Measurements from ENCODE around the gene CLN3. TPM values are rescaled to one million over a fixed set of nuclear protein-coding genes. Genes with fewer than 3 reads are reported as not detected.
A peak's percentile ranks its signal among the peaks of the same experiment; 100 is the strongest.
"Not testable (repeated sequence)": the region's sequence is repeated elsewhere in the genome, so short reads cannot be mapped to it uniquely, and the experiment has no call there.

The CLN3 gene
- total RNA-seq, 4 donors from 2014 or later, result 32.2 to 52.7 (median 43.6) TPM

DNA sequence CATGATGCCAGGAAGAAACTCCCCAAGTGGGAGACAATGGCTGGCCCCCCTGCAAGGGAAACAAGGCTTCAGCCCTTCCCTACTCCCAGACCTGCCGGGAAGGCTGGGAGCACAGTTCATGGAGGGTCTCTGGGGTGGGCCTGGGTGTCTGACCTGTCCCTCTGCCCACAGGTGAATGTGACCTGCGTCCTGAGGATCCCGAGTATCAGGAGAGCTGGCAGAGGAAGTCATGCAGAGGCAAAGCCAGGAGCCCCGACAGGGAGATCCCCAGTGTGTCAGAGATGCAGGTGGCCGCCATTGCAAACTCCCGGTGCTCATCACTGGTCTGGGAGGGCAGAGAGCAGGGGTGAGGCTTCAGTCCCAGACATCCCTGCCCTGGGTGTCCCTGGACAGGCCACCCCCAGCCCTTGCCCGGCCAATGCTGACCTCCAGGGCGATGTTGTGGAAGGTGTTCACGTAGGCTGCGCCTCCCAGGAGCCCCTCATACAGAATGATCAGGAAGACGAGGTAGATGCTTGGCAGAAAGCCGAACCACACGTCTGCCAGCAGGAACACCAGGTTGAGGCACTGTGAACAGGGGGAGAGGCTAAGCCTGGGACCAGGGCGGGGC, 14.5 kb downstream of the CLN3 start:
- TF ChIP-seq, protein P1, sequence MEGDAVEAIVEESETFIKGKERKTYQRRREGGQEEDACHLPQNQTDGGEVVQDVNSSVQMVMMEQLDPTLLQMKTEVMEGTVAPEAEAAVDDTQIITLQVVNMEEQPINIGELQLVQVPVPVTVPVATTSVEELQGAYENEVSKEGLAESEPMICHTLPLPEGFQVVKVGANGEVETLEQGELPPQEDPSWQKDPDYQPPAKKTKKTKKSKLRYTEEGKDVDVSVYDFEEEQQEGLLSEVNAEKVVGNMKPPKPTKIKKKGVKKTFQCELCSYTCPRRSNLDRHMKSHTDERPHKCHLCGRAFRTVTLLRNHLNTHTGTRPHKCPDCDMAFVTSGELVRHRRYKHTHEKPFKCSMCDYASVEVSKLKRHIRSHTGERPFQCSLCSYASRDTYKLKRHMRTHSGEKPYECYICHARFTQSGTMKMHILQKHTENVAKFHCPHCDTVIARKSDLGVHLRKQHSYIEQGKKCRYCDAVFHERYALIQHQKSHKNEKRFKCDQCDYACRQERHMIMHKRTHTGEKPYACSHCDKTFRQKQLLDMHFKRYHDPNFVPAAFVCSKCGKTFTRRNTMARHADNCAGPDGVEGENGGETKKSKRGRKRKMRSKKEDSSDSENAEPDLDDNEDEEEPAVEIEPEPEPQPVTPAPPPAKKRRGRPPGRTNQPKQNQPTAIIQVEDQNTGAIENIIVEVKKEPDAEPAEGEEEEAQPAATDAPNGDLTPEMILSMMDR (IDR thresholded peaks at IDR 0.05), result no peak
- no peak for TF ChIP-seq POLR2A (IDR thresholded peaks at IDR 0.05)
- WGBS, 2 donors, result 85 to 91% methylated on average over 11 to 13 of the region's 14 CpGs
- intact Hi-C loops (cut with DNase I; ENCODE audit: low total_unique reads), result no loop called here
- DNase-seq (ENCODE audit: low spot score in 2 of 2), result no peak
- no peak overlapping the region for H3K4me3 ChIP-seq (ENCODE audit: low read depth, poor library complexity, severe bottlenecking)

DNA sequence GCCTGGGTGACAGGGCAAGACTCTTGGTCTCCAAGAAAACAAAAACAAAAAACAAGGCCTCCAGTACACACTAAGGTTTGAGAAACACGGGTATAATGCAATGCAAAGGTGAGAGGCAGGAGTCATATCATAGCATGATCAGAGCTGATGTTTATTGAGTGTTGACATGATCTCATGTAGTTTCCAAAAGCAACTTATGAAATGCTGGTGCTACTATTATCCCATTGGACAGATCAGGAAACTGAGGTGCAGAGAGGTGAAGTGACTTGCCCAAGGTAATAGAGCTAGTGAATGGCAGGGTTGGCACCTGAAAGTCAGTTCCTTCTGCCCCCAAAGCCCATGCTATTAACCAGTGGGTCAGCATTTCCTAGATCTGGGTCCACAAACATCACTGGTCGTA, 16.7 kb downstream of the CLN3 start:
- TF ChIP-seq, protein P1 (IDR thresholded peaks at IDR 0.05), result no peak
- TF ChIP-seq POLR2A (IDR thresholded peaks at IDR 0.05), result no peak
- DNase-seq (ENCODE audit: low spot score in 2 of 2), result peak in 1 of 2 donors; percentile 3
- 88 to 90% methylated on average over 2 of the region's 2 CpGs for whole genome bisulfite sequencing, 2 donors
- intact Hi-C loops (cut with DNase I; ENCODE audit: low total_unique reads), result no loop called here
- H3K4me3 ChIP-seq (ENCODE audit: low read depth, poor library complexity, severe bottlenecking), result no peak overlapping the region

DNA sequence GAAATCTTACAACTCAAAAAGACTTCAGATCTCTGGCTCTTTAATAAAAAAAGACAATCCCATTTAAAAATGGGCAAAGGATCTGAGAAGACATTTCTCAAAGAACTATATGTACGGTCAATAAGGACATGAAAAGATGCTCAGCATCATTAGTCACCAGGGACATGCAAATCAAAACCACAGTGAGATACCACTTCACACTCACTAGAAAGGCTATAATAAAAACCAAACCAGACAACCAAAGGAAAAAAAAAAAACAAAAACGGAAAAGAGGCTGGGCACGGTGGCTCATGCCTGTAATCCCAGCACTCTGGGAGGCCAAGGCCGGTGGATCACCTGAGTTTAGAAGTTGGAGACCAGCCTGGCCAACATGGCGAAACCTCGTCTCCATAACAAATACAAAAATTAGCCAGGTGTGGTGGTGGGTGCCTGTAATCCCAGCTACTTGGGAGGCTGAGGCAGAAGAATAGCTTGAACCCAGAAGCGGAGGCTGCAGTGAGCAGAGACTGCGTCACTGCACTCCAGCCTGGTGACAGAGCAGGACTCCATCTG, 18.1 kb downstream of the CLN3 start:
- no peak overlapping the region for H3K4me3 ChIP-seq (ENCODE audit: low read depth, poor library complexity, severe bottlenecking)
- 85 to 87% methylated on average over 8 of the region's 8 CpGs for WGBS, 2 donors
- intact Hi-C loops (cut with DNase I; ENCODE audit: low total_unique reads), result no loop called here
- TF ChIP-seq, protein P1 (IDR thresholded peaks at IDR 0.05), result no peak
- no peak for TF ChIP-seq POLR2A (IDR thresholded peaks at IDR 0.05)
- peak in 1 of 2 donors; percentile 21 for DNase-seq (ENCODE audit: low spot score in 2 of 2)

DNA sequence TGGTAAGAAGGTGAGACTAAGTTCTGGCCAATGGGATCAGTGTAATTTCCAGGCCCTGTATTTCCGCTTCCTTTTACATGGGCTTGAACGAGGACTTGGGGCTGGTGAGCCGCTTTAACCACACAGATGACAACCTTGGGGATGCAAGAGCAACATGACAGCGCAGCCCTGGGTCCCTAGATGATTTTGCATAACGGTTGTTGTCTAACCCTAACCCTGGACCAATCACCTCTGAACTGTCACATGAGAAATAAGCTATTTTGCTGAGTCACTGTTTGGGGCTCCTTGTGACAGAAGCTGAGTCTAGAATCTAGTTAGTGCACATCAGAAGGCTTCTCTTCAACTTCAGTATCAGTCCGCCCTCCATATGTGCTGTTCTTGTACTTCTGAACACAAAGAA, 44.8 kb downstream of the CLN3 start:
- no CpG with 5 or more reads among the region's 6 CpGs for WGBS, 2 donors
- intact Hi-C loops (cut with DNase I; ENCODE audit: low total_unique reads); H3K4me3 ChIP-seq (ENCODE audit: low read depth, poor library complexity, severe bottlenecking); DNase-seq (ENCODE audit: low spot score in 2 of 2): not testable (repeated sequence)

DNA sequence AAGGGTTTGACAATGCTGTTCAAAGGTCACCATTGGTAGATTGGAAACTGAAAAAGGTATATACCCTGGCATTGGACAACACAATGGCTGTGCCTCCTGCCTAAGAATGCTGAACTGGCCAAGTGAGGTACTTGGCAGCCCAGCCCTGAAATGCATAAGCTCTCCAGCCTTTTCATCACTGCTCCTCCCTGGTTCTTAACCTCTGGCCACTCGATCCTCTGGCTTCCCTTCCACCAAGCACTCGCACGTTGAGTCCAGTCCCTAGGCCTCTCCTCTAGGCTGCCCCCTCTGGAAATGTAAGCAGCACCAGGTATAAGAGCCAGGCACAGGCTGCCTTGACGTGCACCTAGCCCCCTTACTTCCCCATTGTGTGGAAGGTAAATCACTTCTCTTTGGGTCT, 45.5 kb downstream of the CLN3 start:
- DNase-seq (ENCODE audit: low spot score in 2 of 2); intact Hi-C loops (cut with DNase I; ENCODE audit: low total_unique reads); H3K4me3 ChIP-seq (ENCODE audit: low read depth, poor library complexity, severe bottlenecking): not testable (repeated sequence)
- no CpG with 5 or more reads among the region's 4 CpGs for WGBS, 2 donors

DNA sequence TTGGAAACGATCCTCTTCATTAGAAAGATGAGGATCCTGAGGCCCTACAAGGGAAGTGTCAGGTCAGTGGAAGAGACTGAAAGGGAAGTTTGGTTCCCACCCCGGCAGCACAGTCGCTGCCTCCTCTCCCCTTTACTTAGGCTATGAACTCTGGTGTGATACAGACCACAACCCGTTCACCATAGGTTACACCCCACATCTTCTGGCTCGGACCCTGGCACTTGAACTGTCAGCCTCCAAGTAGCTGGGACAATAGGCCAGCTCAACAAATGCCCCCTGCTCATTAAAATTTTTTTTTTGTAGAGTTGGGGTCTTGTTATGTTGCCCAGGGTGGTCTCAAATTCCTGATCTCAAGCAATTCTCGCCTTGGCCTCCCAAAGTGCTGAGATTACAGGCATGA, 47.9 kb downstream of the CLN3 start:
- intact Hi-C loops (cut with DNase I; ENCODE audit: low total_unique reads); H3K4me3 ChIP-seq (ENCODE audit: low read depth, poor library complexity, severe bottlenecking); DNase-seq (ENCODE audit: low spot score in 2 of 2): not testable (repeated sequence)
- WGBS, 2 donors, result 67 to 88% methylated on average over 4 of the region's 6 CpGs

DNA sequence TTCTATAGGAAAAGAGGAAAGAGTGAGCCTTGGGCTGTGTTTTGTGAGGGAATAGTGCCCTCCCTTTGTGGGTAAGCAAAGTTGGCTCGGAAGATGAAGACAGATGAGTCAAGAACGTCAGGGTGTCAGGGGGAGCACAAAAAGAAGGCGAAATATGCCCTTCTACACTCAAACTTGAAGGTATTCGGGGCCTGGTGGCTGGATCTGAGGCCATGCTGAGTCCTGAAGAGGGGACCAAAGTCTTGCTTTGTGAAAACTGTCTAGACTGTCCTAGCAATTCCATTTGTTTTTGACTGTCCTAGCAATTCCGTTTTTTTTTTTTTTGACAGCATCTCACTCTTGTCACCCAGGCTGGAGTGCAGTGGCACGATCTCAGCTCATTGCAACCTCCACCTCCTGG, 53.0 kb downstream of the CLN3 start:
- intact Hi-C loops (cut with DNase I; ENCODE audit: low total_unique reads), result not testable (repeated sequence)
- WGBS, 2 donors, result 52 to 74% methylated on average over 3 to 4 of the region's 6 CpGs

DNA sequence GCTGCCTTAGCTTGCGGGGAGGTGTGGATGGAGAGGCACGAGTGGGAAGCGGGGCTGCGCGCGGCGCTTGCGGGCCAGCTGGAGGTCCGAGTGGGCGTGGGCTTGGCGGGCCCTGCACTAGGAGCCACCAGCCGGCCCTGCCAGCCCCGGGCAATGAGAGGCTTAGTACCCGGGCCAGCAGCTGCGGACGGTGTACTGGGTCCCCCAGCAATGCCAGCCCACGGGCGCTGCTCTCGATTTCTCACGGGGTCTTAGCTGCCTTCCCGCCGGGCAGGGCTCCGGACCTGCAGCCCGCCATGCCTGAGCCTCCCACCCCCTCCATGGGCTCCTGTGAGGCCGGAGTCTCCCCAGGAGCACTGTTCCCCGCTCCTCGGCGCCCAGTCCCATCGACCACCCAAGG, 56.5 kb downstream of the CLN3 start:
- 97% methylated on average over 11 of the region's 29 CpGs; no CpG with 5 or more reads in 1 of the 2 donors for WGBS, 2 donors
- H3K4me3 ChIP-seq (ENCODE audit: low read depth, poor library complexity, severe bottlenecking); intact Hi-C loops (cut with DNase I; ENCODE audit: low total_unique reads): not testable (repeated sequence)
- peak in 1 of 2 donors; percentile 72 for DNase-seq (ENCODE audit: low spot score in 2 of 2)

More for the DNA sequence above, 53.0 kb downstream of the CLN3 start:
- H3K4me3 ChIP-seq (ENCODE audit: low read depth, poor library complexity, severe bottlenecking), result not testable (repeated sequence)
- peak in 1 of 2 donors; percentile 81 for DNase-seq (ENCODE audit: low spot score in 2 of 2)

Other genes with a start within 250 kb of the CLN3 start
- gene SBK1, start 199.5 kb downstream of the CLN3 start, total RNA-seq, result 1 to 10 TPM; 1.3 to 2.7 (median 1.8) TPM
- 10 to 100 TPM in 1 of 4 donors, 1 to 10 TPM in 3; 1.5 to 10.2 (median 3.6) TPM for gene NPIPB6, start 128.6 kb downstream of the CLN3 start, total RNA-seq
- gene EIF3CL, start 88.2 kb downstream of the CLN3 start, total RNA-seq, result 100 to 1,000 TPM; 141 to 285 (median 156) TPM
- under 1 TPM in 1 of 4 donors, not detected in 3; 0.22 TPM for gene NPIPB7, start 19.7 kb downstream of the CLN3 start, total RNA-seq
- gene APOBR, start 2.6 kb upstream of the CLN3 start, total RNA-seq, result 1 to 10 TPM in 3 of 4 donors, under 1 TPM in 1; 0.88 to 2.0 (median 1.6) TPM
- not detected for gene IL27, start 14.8 kb upstream of the CLN3 start, total RNA-seq
- gene NUPR1, start 46.9 kb upstream of the CLN3 start, total RNA-seq, result 100 to 1,000 TPM in 2 of 4 donors, 10 to 100 TPM in 2; 52.4 to 275 (median 140) TPM
- gene SGF29, start 61.8 kb upstream of the CLN3 start, total RNA-seq, result 10 to 100 TPM; 16.7 to 29.9 (median 26.8) TPM
- not detected for gene SULT1A2, start 105.0 kb upstream of the CLN3 start, total RNA-seq
- gene SULT1A1, start 118.0 kb upstream of the CLN3 start, total RNA-seq, result 1 to 10 TPM; 2.4 to 7.4 (median 3.1) TPM
- gene NPIPB8, start 146.0 kb upstream of the CLN3 start, total RNA-seq, result not detected
- 100 to 1,000 TPM; 188 to 390 (median 282) TPM for gene EIF3C, start 219.4 kb upstream of the CLN3 start, total RNA-seq

Measured in lower leg skin (tissue), 4 donors.